ENCODE results near the gene ZNF678.
"Not testable (repeated sequence)": the region's sequence is repeated elsewhere in the genome, so short reads cannot be mapped to it uniquely, and the experiment has no call there.

ZNF678 gene

DNA sequence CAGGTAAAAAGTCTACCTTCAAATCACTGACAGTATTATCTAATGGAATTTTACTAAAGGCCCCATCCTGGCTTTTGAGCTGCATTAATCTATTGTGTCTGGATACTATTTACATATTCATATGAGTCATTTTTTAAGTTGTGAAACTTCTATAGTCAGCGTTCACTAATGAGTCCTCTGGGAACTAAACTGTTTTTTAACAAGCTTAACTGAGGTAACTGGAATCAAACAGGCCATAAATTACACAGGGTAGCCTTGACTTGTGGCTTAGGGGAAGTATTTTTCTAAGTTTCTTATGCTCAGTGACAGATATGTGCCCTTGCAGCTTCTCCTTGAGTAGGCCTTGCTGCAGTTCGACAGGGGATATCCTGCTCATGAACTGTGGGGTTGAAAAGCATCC lies 102.9 kb downstream of the ZNF678 start:
- no peaks in the 10 kb centered on the region for H3K4me1 ChIP-seq (ENCODE audit: insufficient read depth, low read length)
- no peaks in the 10 kb centered on the region for H3K36me3 ChIP-seq (ENCODE audit: insufficient read depth, low read length)
- no peak overlapping the region for H3K9ac ChIP-seq (ENCODE audit: low read depth, low read length)
- peaks cover 32% of the 10 kb centered on the region for H3K9me3 ChIP-seq (ENCODE audit: control insufficient read depth, insufficient read depth, low read length)

DNA sequence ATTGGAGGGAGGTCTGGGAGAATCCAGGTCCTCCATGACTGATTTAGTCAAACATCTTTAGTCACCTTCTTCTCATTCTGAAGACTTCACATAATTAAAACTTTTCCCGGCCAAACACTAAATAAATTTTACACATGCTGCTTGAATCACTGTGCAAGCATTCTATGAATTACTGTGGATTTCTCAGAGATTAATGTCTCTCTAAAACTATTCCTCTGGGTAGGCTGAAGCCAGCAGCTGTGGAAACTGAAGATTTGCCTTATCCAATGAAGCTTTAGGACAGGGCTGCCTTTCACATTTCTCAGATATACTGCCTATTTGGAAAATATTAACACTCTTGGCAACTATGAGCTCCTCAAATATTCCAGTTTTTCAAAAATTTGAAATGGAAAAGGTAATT lies 110.1 kb downstream of the ZNF678 start:
- Histone ChIP-seq H3K9ac (ENCODE audit: low read depth, low read length) (no peak overlapping the region), H3K9me3 (ENCODE audit: control insufficient read depth, insufficient read depth, low read length) (peaks cover 8% of the 10 kb centered on the region; the same call in 1 of the 2 replicates), H3K4me1 (ENCODE audit: insufficient read depth, low read length) (no peaks in the 10 kb centered on the region), H3K36me3 (ENCODE audit: insufficient read depth, low read length) (no peaks in the 10 kb centered on the region)

DNA sequence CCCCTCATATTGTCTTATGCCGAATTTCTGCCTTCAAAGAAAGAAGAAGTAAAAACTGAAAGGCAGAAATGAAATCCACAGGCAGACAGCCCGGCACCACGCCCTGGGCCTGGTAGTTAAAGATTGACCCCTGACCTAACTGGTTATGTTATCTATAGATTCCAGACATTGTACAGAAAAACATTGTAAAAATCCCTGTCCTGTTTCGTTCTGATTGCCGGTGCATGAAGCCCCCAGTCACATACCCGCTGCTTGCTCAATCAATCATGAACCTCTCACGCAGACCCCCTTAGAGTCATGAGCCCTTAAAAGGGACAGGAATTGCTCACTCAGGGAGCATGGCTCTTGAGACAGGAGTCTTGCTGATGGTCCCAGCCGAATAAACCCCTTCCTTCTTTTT lies 122.5 kb downstream of the ZNF678 start:
- H3K36me3 ChIP-seq (ENCODE audit: insufficient read depth, low read length) = no peaks in the 10 kb centered on the region

GRCh38 chr1:227697321-227697864 lies 134.0 kb downstream of the ZNF678 start:
- Histone ChIP-seq H3K9ac (ENCODE audit: low read depth, low read length) (no peak overlapping the region), H3K36me3 (ENCODE audit: insufficient read depth, low read length) (no peaks in the 10 kb centered on the region), H3K9me3 (ENCODE audit: control insufficient read depth, insufficient read depth, low read length) (peaks cover 5% of the 10 kb centered on the region), H3K4me1 (ENCODE audit: insufficient read depth, low read length) (no peaks in the 10 kb centered on the region)

More for the DNA sequence above, 122.5 kb downstream of the ZNF678 start:
- Histone ChIP-seq H3K9me3 (ENCODE audit: control insufficient read depth, insufficient read depth, low read length) (no peaks in the 10 kb centered on the region; the same call in 1 of the 2 replicates), H3K4me1 (ENCODE audit: insufficient read depth, low read length) (no peaks in the 10 kb centered on the region), H3K9ac (ENCODE audit: low read depth, low read length) (no peak overlapping the region)

GRCh38 chr1:227701631-227702030 lies 138.3 kb downstream of the ZNF678 start:
- not testable (repeated sequence) for H3K9me3 ChIP-seq (ENCODE audit: control insufficient read depth, insufficient read depth, low read length); H3K4me1 ChIP-seq (ENCODE audit: insufficient read depth, low read length); H3K36me3 ChIP-seq (ENCODE audit: insufficient read depth, low read length); H3K9ac ChIP-seq (ENCODE audit: low read depth, low read length)

DNA sequence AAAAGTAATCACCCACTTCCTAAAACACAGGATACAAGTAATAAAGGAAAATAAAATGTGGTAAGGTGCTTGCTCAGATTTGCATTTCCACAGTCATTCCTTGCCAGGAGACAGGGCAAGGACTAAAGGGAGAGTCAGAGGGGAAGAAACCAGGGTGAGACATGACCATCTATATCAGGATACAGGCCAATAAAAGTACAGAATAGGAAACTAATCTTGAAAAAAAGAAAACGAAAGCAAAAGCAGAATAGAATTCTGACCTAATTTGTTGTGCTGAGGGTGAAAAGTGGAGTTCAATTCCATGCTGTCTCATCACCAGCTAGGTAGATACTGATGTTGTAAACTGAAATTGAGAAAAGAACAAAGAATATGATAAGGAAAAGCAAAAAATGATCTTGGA lies 144.5 kb downstream of the ZNF678 start:
- Histone ChIP-seq H3K9me3 (ENCODE audit: control insufficient read depth, insufficient read depth, low read length) (no peaks in the 10 kb centered on the region), H3K9ac (ENCODE audit: low read depth, low read length) (no peak overlapping the region), H3K4me1 (ENCODE audit: insufficient read depth, low read length) (no peaks in the 10 kb centered on the region), H3K36me3 (ENCODE audit: insufficient read depth, low read length) (no peaks in the 10 kb centered on the region)

- H3K4me1 ChIP-seq (ENCODE audit: insufficient read depth, low read length) = no peaks in the 10 kb centered on the region
- H3K36me3 ChIP-seq (ENCODE audit: insufficient read depth, low read length) = no peaks in the 10 kb centered on the region
- no peak overlapping the region for H3K9ac ChIP-seq (ENCODE audit: low read depth, low read length)
- H3K9me3 ChIP-seq (ENCODE audit: control insufficient read depth, insufficient read depth, low read length) = peaks cover 2% of the 10 kb centered on the region; the same call in 1 of the 2 replicates
Measured at GRCh38 chr1:227709451-227709850, 146.1 kb downstream of the ZNF678 start.

DNA sequence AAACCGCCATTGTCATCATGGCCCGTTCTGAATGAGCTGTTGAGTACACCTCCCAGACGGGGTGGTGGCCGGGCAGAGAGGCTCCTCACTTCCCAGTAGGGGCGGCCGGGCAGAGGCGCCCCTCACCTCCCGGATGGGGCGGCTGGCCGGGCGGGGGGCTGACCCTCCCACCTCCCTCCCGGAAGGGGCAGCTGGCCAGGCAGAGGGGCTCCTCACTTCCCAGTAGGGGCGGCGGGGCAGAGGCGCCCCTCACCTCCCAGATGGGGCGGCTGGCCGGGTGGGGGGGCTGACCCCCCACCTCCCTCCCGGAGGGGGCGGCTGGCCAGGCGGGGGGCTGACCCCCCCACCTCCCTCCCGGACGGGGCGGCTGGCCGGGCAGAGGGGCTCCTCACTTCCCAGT lies 147.1 kb downstream of the ZNF678 start:
- H3K9ac ChIP-seq (ENCODE audit: low read depth, low read length); H3K36me3 ChIP-seq (ENCODE audit: insufficient read depth, low read length); H3K4me1 ChIP-seq (ENCODE audit: insufficient read depth, low read length); H3K9me3 ChIP-seq (ENCODE audit: control insufficient read depth, insufficient read depth, low read length): not testable (repeated sequence)

- Histone ChIP-seq H3K36me3 (ENCODE audit: insufficient read depth, low read length) (no peaks in the 10 kb centered on the region), H3K9ac (ENCODE audit: low read depth, low read length) (no peak overlapping the region), H3K4me1 (ENCODE audit: insufficient read depth, low read length) (no peaks in the 10 kb centered on the region), H3K9me3 (ENCODE audit: control insufficient read depth, insufficient read depth, low read length) (peaks cover 2% of the 10 kb centered on the region; the same call in 1 of the 2 replicates)
Measured at GRCh38 chr1:227712648-227713047, 149.3 kb downstream of the ZNF678 start.

DNA sequence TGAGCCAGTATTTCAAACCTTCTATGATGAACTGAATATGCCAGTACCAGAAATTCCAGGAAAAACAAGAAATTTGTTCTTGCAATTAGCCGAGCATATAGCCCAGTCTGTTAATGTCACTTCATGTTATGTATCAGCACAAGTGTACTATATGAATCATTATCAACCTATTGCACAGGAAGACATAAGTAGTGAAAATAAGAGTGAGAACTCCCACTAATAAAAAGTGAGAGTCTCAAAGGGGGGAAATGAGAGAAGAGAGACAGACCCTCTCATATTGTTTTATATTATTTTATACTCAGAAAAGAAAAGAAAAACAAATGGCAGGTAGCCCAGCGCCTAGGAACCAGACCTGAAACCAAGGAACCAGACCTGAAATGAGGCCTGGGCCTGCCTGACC lies 155.6 kb downstream of the ZNF678 start:
- no peaks in the 10 kb centered on the region for H3K4me1 ChIP-seq (ENCODE audit: insufficient read depth, low read length)
- no peaks in the 10 kb centered on the region for H3K36me3 ChIP-seq (ENCODE audit: insufficient read depth, low read length)
- peaks cover 21% of the 10 kb centered on the region for H3K9me3 ChIP-seq (ENCODE audit: control insufficient read depth, insufficient read depth, low read length)
- H3K9ac ChIP-seq (ENCODE audit: low read depth, low read length) = no peak overlapping the region

GRCh38 chr1:227723474-227723873 lies 160.1 kb downstream of the ZNF678 start:
- no peaks in the 10 kb centered on the region for H3K4me1 ChIP-seq (ENCODE audit: insufficient read depth, low read length)
- H3K9me3 ChIP-seq (ENCODE audit: control insufficient read depth, insufficient read depth, low read length) = peaks cover 19% of the 10 kb centered on the region
- no peaks in the 10 kb centered on the region for H3K36me3 ChIP-seq (ENCODE audit: insufficient read depth, low read length)
- H3K9ac ChIP-seq (ENCODE audit: low read depth, low read length) = no peak overlapping the region

- Histone ChIP-seq H3K9me3 (ENCODE audit: control insufficient read depth, insufficient read depth, low read length) (peaks cover 19% of the 10 kb centered on the region), H3K36me3 (ENCODE audit: insufficient read depth, low read length) (no peaks in the 10 kb centered on the region), H3K9ac (ENCODE audit: low read depth, low read length) (no peak overlapping the region), H3K4me1 (ENCODE audit: insufficient read depth, low read length) (peaks cover 7% of the 10 kb centered on the region)
Measured at GRCh38 chr1:227725046-227725445, 161.7 kb downstream of the ZNF678 start.

DNA sequence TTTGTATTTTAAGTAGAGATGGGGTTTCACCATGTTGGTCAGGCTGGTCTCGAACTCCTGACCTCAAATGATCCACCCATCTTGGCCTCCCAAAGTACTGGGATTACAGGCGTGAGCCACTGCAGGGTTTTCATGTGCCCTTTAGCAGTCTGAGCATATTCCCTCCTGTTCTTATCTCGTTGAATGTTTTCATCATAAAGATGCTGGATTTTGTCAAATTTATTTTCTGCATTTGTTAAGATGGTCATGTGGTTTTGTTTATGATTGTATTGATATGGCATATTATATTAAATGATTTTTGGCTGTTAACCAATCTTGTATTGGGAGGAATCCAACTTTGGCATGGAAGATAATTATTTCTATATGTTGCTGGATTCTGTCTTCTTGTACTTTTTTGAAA lies 163.0 kb downstream of the ZNF678 start:
- H3K9ac ChIP-seq (ENCODE audit: low read depth, low read length) = no peak overlapping the region
- H3K4me1 ChIP-seq (ENCODE audit: insufficient read depth, low read length) = peaks cover 9% of the 10 kb centered on the region
- H3K36me3 ChIP-seq (ENCODE audit: insufficient read depth, low read length) = no peaks in the 10 kb centered on the region
- H3K9me3 ChIP-seq (ENCODE audit: control insufficient read depth, insufficient read depth, low read length) = peaks cover 10% of the 10 kb centered on the region
